Measurements from ENCODE around the gene NCBP1. TPM values are rescaled to one million over a fixed set of nuclear protein-coding genes. Genes with fewer than 3 reads are reported as not detected.

Gene NCBP1
- total and polyA plus RNA-seq, 2 of the 4 experiments (the other 2 are of a cell fraction) = 17.8 to 46.4 TPM

DNA sequence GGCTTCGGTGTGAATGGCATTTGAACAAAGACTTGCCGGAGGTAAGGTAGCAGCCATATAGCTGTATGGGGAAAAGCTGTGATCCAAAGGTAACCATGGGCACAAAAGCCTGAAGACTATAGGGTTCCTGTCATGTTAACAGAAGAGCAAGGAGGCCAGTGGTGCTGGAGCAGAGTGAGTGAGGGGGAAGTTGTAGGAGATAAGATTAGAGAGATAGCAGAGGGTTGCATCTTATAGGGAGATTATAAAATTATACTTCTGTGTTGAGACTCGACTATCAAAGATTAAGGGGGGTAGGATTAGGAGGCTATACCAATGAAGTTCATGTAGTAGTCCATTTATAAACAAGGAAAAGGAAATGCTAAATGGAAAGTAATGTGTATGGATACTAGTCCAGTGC lies 3.3 kb downstream of the NCBP1 start:
- H3K79me1 ChIP-seq (ENCODE audit: low read depth in 1 of 2, low read length in 2 of 2) = peaks cover 15 to 42% of the 10 kb centered on the region in 2 experiments
- H3K27me3 ChIP-seq (ENCODE audit: control insufficient read depth, insufficient read depth, low read length) = no peaks in the 10 kb centered on the region
- H2BK5ac ChIP-seq (ENCODE audit: low read depth, low read length, poor library complexity, severe bottlenecking) = no peak overlapping the region
- H2AK5ac ChIP-seq (ENCODE audit: low read depth, low read length) = no peak overlapping the region
- H4K20me1 ChIP-seq (ENCODE audit: insufficient read depth, low read length) = peaks cover 50% of the 10 kb centered on the region
- no peaks in the 10 kb centered on the region for H3K9me1 ChIP-seq (ENCODE audit: insufficient read depth, low read length)
- H2AK9ac ChIP-seq (replicated peaks; ENCODE audit: low read depth, low read length, poor library complexity) = no peak overlapping the region
- no peak overlapping the region for H2BK20ac ChIP-seq (ENCODE audit: low read depth, low read length)
- H3K36me3 ChIP-seq (ENCODE audit: control insufficient read depth, insufficient read depth, low read length) = peaks cover 1% of the 10 kb centered on the region; the same call in 1 of the 2 replicates
- no peak overlapping the region for H3K14ac ChIP-seq (replicated peaks; ENCODE audit: low read depth, low read length)
- H3K4me2 ChIP-seq (ENCODE audit: low read depth, low read length) = peak overlapping the region; percentile 26; the same call in 1 of the 2 replicates
- POLR2A ChIA-PET (ENCODE audit: unreplicated experiment) = no interaction called here
- H3K4me3 ChIP-seq (ENCODE audit: insufficient read depth, low read depth, low read length) = no peak overlapping the region
- peaks cover 6% of the 10 kb centered on the region for H3K4me1 ChIP-seq (ENCODE audit: control insufficient read depth, insufficient read depth, low read length)
- H3K56ac ChIP-seq (ENCODE audit: extremely low read depth, insufficient read depth, low read length) = no peak overlapping the region
- H3K18ac ChIP-seq (ENCODE audit: low read depth, low read length) = no peak overlapping the region
- no peak overlapping the region for H4K8ac ChIP-seq (ENCODE audit: low read depth in 2 of 2, low read length in 2 of 2)
- H3K27ac ChIP-seq (ENCODE audit: insufficient read depth, low read length) = no peak overlapping the region
- H4K5ac ChIP-seq (ENCODE audit: low read depth, low read length) = no peak overlapping the region
- no peaks in the 10 kb centered on the region for H3K9me3 ChIP-seq (ENCODE audit: control insufficient read depth, insufficient read depth, low read length)
- dilution Hi-C loops (cut with HindIII; ENCODE audit: low sequenced_read_pairs, unreplicated experiment) (no loop called here), in situ Hi-C loops (cut with MboI; ENCODE audit: low sequenced_read_pairs) (no loop called here), intact Hi-C loops (cut with micrococcal nuclease) (no loop called here)
- DNase-seq = no peak
- no TSS peak for BruUV-seq (replicated peaks)
- H3K4ac ChIP-seq (ENCODE audit: low read depth, low read length) = no peak overlapping the region
- H3K9ac ChIP-seq (ENCODE audit: low read depth, low read length) = no peak overlapping the region
- no peak overlapping the region for H2BK15ac ChIP-seq (ENCODE audit: low read depth, low read length)
- CTCF ChIA-PET = no interaction called here
- peak overlapping the region; percentile 24; the same call in 1 of the 2 replicates for H3K23ac ChIP-seq (ENCODE audit: low read depth, low read length)
- ATAC-seq (ENCODE audit: low read depth) = no peak
- H2BK120ac ChIP-seq (ENCODE audit: low read depth, low read length) = no peak overlapping the region
- H4K91ac ChIP-seq (ENCODE audit: insufficient read depth, low read depth, low read length) = no peak overlapping the region
- 100% methylated on average over 2 of the region's 3 CpGs; no CpG with 5 or more reads in 1 of the 2 experiments for WGBS, 2 experiments (ENCODE audit: extremely low coverage in 2 of 2, insufficient read length in 1 of 2)
- TF ChIP-seq, protein P1, sequence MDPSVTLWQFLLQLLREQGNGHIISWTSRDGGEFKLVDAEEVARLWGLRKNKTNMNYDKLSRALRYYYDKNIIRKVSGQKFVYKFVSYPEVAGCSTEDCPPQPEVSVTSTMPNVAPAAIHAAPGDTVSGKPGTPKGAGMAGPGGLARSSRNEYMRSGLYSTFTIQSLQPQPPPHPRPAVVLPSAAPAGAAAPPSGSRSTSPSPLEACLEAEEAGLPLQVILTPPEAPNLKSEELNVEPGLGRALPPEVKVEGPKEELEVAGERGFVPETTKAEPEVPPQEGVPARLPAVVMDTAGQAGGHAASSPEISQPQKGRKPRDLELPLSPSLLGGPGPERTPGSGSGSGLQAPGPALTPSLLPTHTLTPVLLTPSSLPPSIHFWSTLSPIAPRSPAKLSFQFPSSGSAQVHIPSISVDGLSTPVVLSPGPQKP (IDR thresholded peaks at IDR 0.05; ENCODE audit: borderline replicate concordance, low read depth, low read length) = no peak
- TF ChIP-seq MAFK (IDR thresholded peaks at IDR 0.05; ENCODE audit: low read depth, low read length) = no peak
- no peak for TF ChIP-seq CHD1 (IDR thresholded peaks at IDR 0.05; ENCODE audit: low read depth, low read length)
- no peak for TF ChIP-seq RFX5 (IDR thresholded peaks at IDR 0.05; ENCODE audit: low read depth, low read length)
- TF ChIP-seq FOS (IDR thresholded peaks at IDR 0.05; ENCODE audit: low read depth, low read length) = no peak
- TF ChIP-seq, protein P2, sequence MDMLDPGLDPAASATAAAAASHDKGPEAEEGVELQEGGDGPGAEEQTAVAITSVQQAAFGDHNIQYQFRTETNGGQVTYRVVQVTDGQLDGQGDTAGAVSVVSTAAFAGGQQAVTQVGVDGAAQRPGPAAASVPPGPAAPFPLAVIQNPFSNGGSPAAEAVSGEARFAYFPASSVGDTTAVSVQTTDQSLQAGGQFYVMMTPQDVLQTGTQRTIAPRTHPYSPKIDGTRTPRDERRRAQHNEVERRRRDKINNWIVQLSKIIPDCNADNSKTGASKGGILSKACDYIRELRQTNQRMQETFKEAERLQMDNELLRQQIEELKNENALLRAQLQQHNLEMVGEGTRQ (IDR thresholded peaks at IDR 0.05; ENCODE audit: low read depth, low read length) = no peak
- TF ChIP-seq MAZ (IDR thresholded peaks at IDR 0.05; ENCODE audit: borderline replicate concordance, low read depth, low read length) = no peak
- no peak for TF ChIP-seq SMC3 (IDR thresholded peaks at IDR 0.05; ENCODE audit: low read depth, low read length)
- no peak for TF ChIP-seq NFE2L2 (IDR thresholded peaks at IDR 0.05; ENCODE audit: low read depth, low read length)
- no peak for TF ChIP-seq RCOR1 (IDR thresholded peaks at IDR 0.05; ENCODE audit: insufficient replicate concordance, low read length)
- H2AFZ ChIP-seq (replicated peaks; ENCODE audit: low read length, poor library complexity) = no peak overlapping the region
